SK-N-SH treated with all-trans-retinoic acid at 6 μM for 48 hours (cell line): ENCODE data around the gene ADSS1.

Experiments
- CREB5 ChIP-seq: fragments of 250-450 bp; sonication (Bioruptor Pico); IDR thresholded peaks from 2 replicates; pipeline ENCODE4 v1.5.1; 2020; ENCODE audit warnings: low read depth, mild to moderate bottlenecking, moderate library complexity
- CSDC2 ChIP-seq: fragments of 250-450 bp; sonication (Bioruptor Pico); IDR thresholded peaks from 2 replicates; pipeline ENCODE4 v1.5.0; 2020; ENCODE audit warnings: mild to moderate bottlenecking, moderate library complexity
- ISL1 ChIP-seq: fragments of 250-450 bp; sonication (Bioruptor Pico); IDR thresholded peaks from 2 replicates; pipeline ENCODE4 v2.1.2; 2022; ENCODE audit warnings: mild to moderate bottlenecking, moderate library complexity
- OSR1 ChIP-seq: fragments of 250-450 bp; sonication (Bioruptor Pico); IDR thresholded peaks from 2 replicates; pipeline ENCODE4 v1.8.0; 2022; ENCODE audit warnings: moderate library complexity, mild to moderate bottlenecking, inconsistent platforms
- PATZ1 ChIP-seq: fragments of 250-450 bp; sonication (Bioruptor Pico); IDR thresholded peaks from 2 replicates; pipeline ENCODE4 v1.8.0; 2020; ENCODE audit warnings: mild to moderate bottlenecking, moderate library complexity, borderline replicate concordance
- TSHZ2 ChIP-seq: fragments of 250-450 bp; sonication (Bioruptor Pico); IDR thresholded peaks from 2 replicates; pipeline ENCODE4 v1.5.0; 2020; ENCODE audit warnings: mild to moderate bottlenecking, moderate library complexity
- ZFP30 ChIP-seq: fragments of 450-650 bp; formaldehyde crosslinking; IDR thresholded peaks from 2 replicates; pipeline ENCODE4 v1.5.0; 2022; ENCODE audit warnings: mild to moderate bottlenecking, moderate library complexity

- TF ChIP-seq TSHZ2 (CRISPR knock-in tag): no peak
- TF ChIP-seq CSDC2 (CRISPR knock-in tag): no peak
- TF ChIP-seq CREB5 (CRISPR knock-in tag): no peak
- no peak for TF ChIP-seq ZFP30 (CRISPR knock-in tag)
- no peak for TF ChIP-seq ISL1
- no peak for TF ChIP-seq OSR1 (CRISPR knock-in tag)
- no peak for TF ChIP-seq PATZ1 (CRISPR knock-in tag)
These were observed 26.2 kb downstream of the ADSS1 start for GRCh38 chr14:104750056-104750752.
